ENCODE results near the gene EFEMP1.

DNA sequence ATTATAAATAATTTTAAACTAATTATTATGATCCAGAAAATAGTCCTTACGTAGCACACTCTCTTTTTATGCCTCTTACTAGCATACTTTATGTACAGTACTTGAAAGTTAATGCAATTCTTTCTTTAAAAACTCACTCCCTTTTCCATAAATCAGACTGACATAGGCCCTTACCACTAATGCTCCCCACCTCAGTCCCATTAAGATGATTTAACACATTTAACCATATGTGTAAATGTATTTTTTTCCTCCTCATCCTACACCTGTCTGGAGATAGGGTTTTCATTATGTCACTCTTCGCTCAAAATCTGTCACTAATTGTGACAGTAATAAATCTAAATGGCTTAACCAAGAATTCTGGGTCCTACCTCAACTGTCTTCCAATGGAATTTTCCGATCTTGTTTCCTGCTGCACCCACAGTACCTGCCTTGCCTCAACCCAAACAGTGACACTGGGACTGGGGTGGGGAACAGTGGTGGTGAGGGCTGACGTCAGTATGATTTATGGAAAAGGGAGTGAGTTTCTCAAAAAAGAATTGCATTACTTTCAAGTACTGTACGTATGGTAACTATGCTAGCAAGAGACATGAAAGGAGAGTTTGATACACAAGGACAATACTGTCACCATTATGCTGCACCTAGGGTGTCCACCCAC lies 25.1 kb downstream of the EFEMP1 start:
- no peak for TF ChIP-seq GABPA (IDR thresholded peaks at IDR 0.05; ENCODE audit: low read depth)
- TF ChIP-seq MXI1 (IDR thresholded peaks at IDR 0.05; ENCODE audit: low read depth, low read length), result no peak
- TF ChIP-seq, protein P1, sequence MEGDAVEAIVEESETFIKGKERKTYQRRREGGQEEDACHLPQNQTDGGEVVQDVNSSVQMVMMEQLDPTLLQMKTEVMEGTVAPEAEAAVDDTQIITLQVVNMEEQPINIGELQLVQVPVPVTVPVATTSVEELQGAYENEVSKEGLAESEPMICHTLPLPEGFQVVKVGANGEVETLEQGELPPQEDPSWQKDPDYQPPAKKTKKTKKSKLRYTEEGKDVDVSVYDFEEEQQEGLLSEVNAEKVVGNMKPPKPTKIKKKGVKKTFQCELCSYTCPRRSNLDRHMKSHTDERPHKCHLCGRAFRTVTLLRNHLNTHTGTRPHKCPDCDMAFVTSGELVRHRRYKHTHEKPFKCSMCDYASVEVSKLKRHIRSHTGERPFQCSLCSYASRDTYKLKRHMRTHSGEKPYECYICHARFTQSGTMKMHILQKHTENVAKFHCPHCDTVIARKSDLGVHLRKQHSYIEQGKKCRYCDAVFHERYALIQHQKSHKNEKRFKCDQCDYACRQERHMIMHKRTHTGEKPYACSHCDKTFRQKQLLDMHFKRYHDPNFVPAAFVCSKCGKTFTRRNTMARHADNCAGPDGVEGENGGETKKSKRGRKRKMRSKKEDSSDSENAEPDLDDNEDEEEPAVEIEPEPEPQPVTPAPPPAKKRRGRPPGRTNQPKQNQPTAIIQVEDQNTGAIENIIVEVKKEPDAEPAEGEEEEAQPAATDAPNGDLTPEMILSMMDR (IDR thresholded peaks at IDR 0.05), result no peak
- TF ChIP-seq POLR2AphosphoS5 (IDR thresholded peaks at IDR 0.05; ENCODE audit: low read depth, low read length), result no peak
- no peak for TF ChIP-seq FOXJ3 (CRISPR knock-in tag; IDR thresholded peaks at IDR 0.05)
- TF ChIP-seq REST (IDR thresholded peaks at IDR 0.05; ENCODE audit: low read depth, low read length), result no peak
- TF ChIP-seq YY1 (IDR thresholded peaks at IDR 0.05; ENCODE audit: low read depth), result no peak
- TF ChIP-seq GATA2 (CRISPR knock-in tag; IDR thresholded peaks at IDR 0.05), result no peak
- TF ChIP-seq MEF2A (IDR thresholded peaks at IDR 0.05; ENCODE audit: borderline replicate concordance, low read depth), result no peak
- no peak for TF ChIP-seq EZH2phosphoT487 (IDR thresholded peaks at IDR 0.05; ENCODE audit: borderline replicate concordance, low read depth)
- TF ChIP-seq USF1 (IDR thresholded peaks at IDR 0.05; ENCODE audit: borderline replicate concordance, low read depth), result no peak
- TF ChIP-seq NFIC (IDR thresholded peaks at IDR 0.05; ENCODE audit: borderline replicate concordance), result no peak
- TF ChIP-seq USF2 (IDR thresholded peaks at IDR 0.05; ENCODE audit: borderline replicate concordance, low read depth, low read length), result no peak

All from SK-N-SH (cell line).